Tibial nerve (tissue), 3 donors: ENCODE results near the gene B3GALT6.

Experiments used
- CTCF ChIP-seq, 5 experiments: fragments of 200-600 bp in 3 of 5; fragments of 450-650 bp in 2 of 5; sonication (generic) in 3 of 5; IDR thresholded peaks; one replicate each; pipeline ENCODE4 v1.5.1; 2016 to 2019; ENCODE audit warnings: antibody characterized with exemption in 5 of 5, mild to moderate bottlenecking in 3 of 5, moderate library complexity in 2 of 5
- POLR2A ChIP-seq, 2 donors: fragments of 450-650 bp; IDR thresholded peaks; one replicate each; pipeline ENCODE4 v1.6.1; 2017; ENCODE audit warnings: antibody characterized with exemption in 2 of 2, mild to moderate bottlenecking in 2 of 2, moderate library complexity in 2 of 2

GRCh38 chr1:1264868-1265272 lies 32.8 kb downstream of the B3GALT6 start:
- no peak for TF ChIP-seq POLR2A (IDR thresholded peaks at IDR 0.05)
- no peak for TF ChIP-seq CTCF (IDR thresholded peaks at IDR 0.05)
